B cell (primary cell): Measurements from ENCODE around the gene HEG1. TPM values are rescaled to one million over a fixed set of nuclear protein-coding genes. Genes with fewer than 3 reads are reported as not detected.

Experiments used
- ATAC-seq: fragments of 200-7000 bp; cut with Tn5 transposase; one replicate; pipeline ENCODE4 v1.10.0; 2021; ENCODE audit warnings: low read depth, mild to moderate bottlenecking, moderate number of reproducible peaks, moderate library complexity
- CTCF ChIA-PET: fragments of 350-600 bp; sonication (Branson Sonifier 250); formaldehyde crosslinking; loops from one replicate; lab custom pipeline; 2021; ENCODE audit warnings: antibody characterized with exemption, inconsistent platforms; lab: Charles Lee
- POLR2A ChIA-PET: fragments of 350-600 bp; sonication (Branson Sonifier 250); formaldehyde crosslinking; loops from one replicate; lab custom pipeline; 2021; ENCODE audit warnings: antibody characterized with exemption; lab: Charles Lee
- DNase-seq: peaks from one replicate; pipeline ENCODE4 v3.0.0; 2013
- H2AFZ ChIP-seq: 2 replicates; pipeline ENCODE4 v1.6.1; 2012; ENCODE audit warnings: mild to moderate bottlenecking, low read depth, low read length; ENCODE audit not compliant: insufficient read depth, poor library complexity, severe bottlenecking
- H3K27ac ChIP-seq, 2 donors: 1 replicate in 1 of 2; 2 replicates in 1 of 2; pipeline ENCODE4 v1.5.1; 2012 to 2013; ENCODE audit warnings: low read length in 2 of 2, mild to moderate bottlenecking in 2 of 2, moderate library complexity in 1 of 2
- H3K27me3 ChIP-seq, 4 experiments: fragments of 200-600 bp in 1 of 4; sonication (generic) in 1 of 4; replicated peaks in 1 of 4; 1 replicate in 2 of 4; 2 replicates in 2 of 4; pipeline versions ENCODE4 v1.6.1 to v1.7.0; 2013 to 2016; ENCODE audit warnings: low read length in 3 of 4, mild to moderate bottlenecking in 2 of 4, mixed read lengths in 1 of 4, moderate library complexity in 1 of 4; ENCODE audit not compliant: insufficient read depth in 4 of 4, control insufficient read depth in 3 of 4; ENCODE audit errors: control extremely low read depth in 1 of 4
- H3K36me3 ChIP-seq, 2 experiments: replicated peaks in 1 of 2; 1 replicate in 1 of 2; 2 replicates in 1 of 2; pipeline versions ENCODE4 v1.6.1 to v1.7.1; 2013; ENCODE audit warnings: low read length in 1 of 2; ENCODE audit not compliant: insufficient read depth in 2 of 2, control insufficient read depth in 1 of 2; ENCODE audit errors: control extremely low read depth in 1 of 2, extremely low read depth in 1 of 2
- H3K4me1 ChIP-seq, 2 donors: fragments of 200-600 bp in 1 of 2; sonication (generic) in 1 of 2; 1 replicate in 1 of 2; 2 replicates in 1 of 2; pipeline versions ENCODE4 v1.5.1 to v1.6.1; 2013 to 2017; ENCODE audit warnings: low read length in 2 of 2; ENCODE audit not compliant: control insufficient read depth in 2 of 2, insufficient read depth in 2 of 2
- H3K4me2 ChIP-seq: replicated peaks from 2 replicates; pipeline ENCODE3; 2012; ENCODE audit warnings: mild to moderate bottlenecking, low read depth, low read length; ENCODE audit not compliant: poor library complexity, severe bottlenecking
- H3K4me3 ChIP-seq, 5 experiments: fragments of 200-600 bp in 1 of 5; sonication (generic) in 1 of 5; 1 replicate in 3 of 5; 2 replicates in 2 of 5; pipeline versions ENCODE4 v1.5.1 to v1.7.0; 2011 to 2016; ENCODE audit warnings: low read length in 4 of 5, mild to moderate bottlenecking in 4 of 5, low read depth in 2 of 5, control low read depth in 1 of 5, moderate library complexity in 1 of 5; ENCODE audit not compliant: insufficient read depth in 1 of 5; ENCODE audit errors: control extremely low read depth in 1 of 5, extremely low read depth in 1 of 5
- H3K79me2 ChIP-seq: fragments of 200-600 bp; sonication (generic); one replicate; pipeline ENCODE4 v1.6.0; 2016; ENCODE audit warnings: low read length; ENCODE audit not compliant: control insufficient read depth, insufficient read depth
- H3K9ac ChIP-seq: fragments of 200-600 bp; sonication (generic); 2 replicates; pipeline ENCODE4 v1.6.1; 2017; ENCODE audit warnings: mild to moderate bottlenecking, low read length, moderate library complexity
- H3K9me3 ChIP-seq, 3 donors: one replicate each; pipeline versions ENCODE4 v1.6.1 to v1.7.1; 2013; ENCODE audit warnings: low read length in 2 of 3; ENCODE audit not compliant: control insufficient read depth in 2 of 3, insufficient read depth in 1 of 3; ENCODE audit errors: control extremely low read depth in 1 of 3
- H4K20me1 ChIP-seq: 2 replicates; pipeline ENCODE4 v1.6.0; 2012; ENCODE audit warnings: mild to moderate bottlenecking, low read length; ENCODE audit not compliant: insufficient read depth, control insufficient read depth, poor library complexity, severe bottlenecking
- H3K27ac Mint-ChIP-seq: one replicate; pipeline ENCODE4 v1.8.0; 2021; ENCODE audit warnings: mixed read lengths
- H3K27me3 Mint-ChIP-seq: one replicate; pipeline ENCODE4 v1.8.0; 2021; ENCODE audit warnings: mixed read lengths
- H3K4me1 Mint-ChIP-seq: one replicate; pipeline ENCODE4 v1.8.0; 2021; ENCODE audit warnings: mixed read lengths
- H3K4me3 Mint-ChIP-seq: one replicate; pipeline ENCODE4 v1.8.0; 2021; ENCODE audit warnings: mixed read lengths
- H3K9me3 Mint-ChIP-seq: one replicate; pipeline ENCODE4 v1.8.0; 2022; ENCODE audit warnings: mixed read lengths; ENCODE audit not compliant: insufficient read depth
- EZH2 ChIP-seq: IDR thresholded peaks from 2 replicates; pipeline ENCODE4 v1.6.1; 2012; ENCODE audit warnings: borderline replicate concordance, low read depth, mild to moderate bottlenecking, moderate library complexity, low read length; ENCODE audit not compliant: insufficient read depth, poor library complexity, severe bottlenecking
- WGBS: methylation state at CpG from one replicate; pipeline ENCODE4 v1.1.5; 2013; ENCODE audit warnings: missing lambda C conversion rate; ENCODE audit not compliant: insufficient coverage; 5-methylcytosine and 5-hydroxymethylcytosine counted together
- intact Hi-C: fragments of 100-400 bp; cut with micrococcal nuclease; formaldehyde crosslinking; loops from one replicate; pipeline ENCODE4 v1.10.0; 2022
- polyA plus RNA-seq: library from polyadenylated mRNA; depleted of rRNA; stranded (reverse); fragments of >200 nt; gene quantifications from 2 replicates; pipeline ENCODE4 v1.2.3, GENCODE V29; 2012
- total RNA-seq, 2 donors: library from RNA; stranded (reverse); fragments of 120-200 nt in 1 of 2; gene quantifications; 1 replicate in 1 of 2; 2 replicates in 1 of 2; pipeline versions ENCODE4 v1.2.3 to v1.2.4, GENCODE V29; 2013 to 2022
- TF ChIP-seq, protein P1 (sequence below): fragments of 200-600 bp; IDR thresholded peaks from one replicate; pipeline ENCODE4 v1.8.0; 2022; ENCODE audit warnings: antibody characterized with exemption, mild to moderate bottlenecking

The HEG1 gene
- total and polyA plus RNA-seq, 2 donors (not counting 1 experiment from before 2014, with no cell fraction given): 5.1 to 9.2 TPM

- Mint-ChIP-seq H3K9me3 (no peaks in the 10 kb centered on the region), H3K4me1 (peaks cover 14% of the 10 kb centered on the region), H3K27ac (no peak overlapping the region), H3K4me3 (no peak overlapping the region), H3K27me3 (no peaks in the 10 kb centered on the region)
- TF ChIP-seq, protein P1, sequence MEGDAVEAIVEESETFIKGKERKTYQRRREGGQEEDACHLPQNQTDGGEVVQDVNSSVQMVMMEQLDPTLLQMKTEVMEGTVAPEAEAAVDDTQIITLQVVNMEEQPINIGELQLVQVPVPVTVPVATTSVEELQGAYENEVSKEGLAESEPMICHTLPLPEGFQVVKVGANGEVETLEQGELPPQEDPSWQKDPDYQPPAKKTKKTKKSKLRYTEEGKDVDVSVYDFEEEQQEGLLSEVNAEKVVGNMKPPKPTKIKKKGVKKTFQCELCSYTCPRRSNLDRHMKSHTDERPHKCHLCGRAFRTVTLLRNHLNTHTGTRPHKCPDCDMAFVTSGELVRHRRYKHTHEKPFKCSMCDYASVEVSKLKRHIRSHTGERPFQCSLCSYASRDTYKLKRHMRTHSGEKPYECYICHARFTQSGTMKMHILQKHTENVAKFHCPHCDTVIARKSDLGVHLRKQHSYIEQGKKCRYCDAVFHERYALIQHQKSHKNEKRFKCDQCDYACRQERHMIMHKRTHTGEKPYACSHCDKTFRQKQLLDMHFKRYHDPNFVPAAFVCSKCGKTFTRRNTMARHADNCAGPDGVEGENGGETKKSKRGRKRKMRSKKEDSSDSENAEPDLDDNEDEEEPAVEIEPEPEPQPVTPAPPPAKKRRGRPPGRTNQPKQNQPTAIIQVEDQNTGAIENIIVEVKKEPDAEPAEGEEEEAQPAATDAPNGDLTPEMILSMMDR: no peak
- no peak for TF ChIP-seq EZH2
- Histone ChIP-seq H3K79me2 (no peaks in the 10 kb centered on the region), H2AFZ (no peak overlapping the region), H3K4me2 (no peak overlapping the region), H4K20me1 (no peaks in the 10 kb centered on the region), H3K4me1 (peaks cover 13 to 14% of the 10 kb centered on the region in 2 donors), H3K9ac (no peak overlapping the region), H3K27me3 (no peaks in the 10 kb centered on the region), H3K4me3 (no peak overlapping the region), H3K9me3 (no peaks in the 10 kb centered on the region), H3K36me3 (no peaks in the 10 kb centered on the region), H3K27ac (no peak overlapping the region)
- ATAC-seq: no peak
- intact Hi-C loops: no loop called here
- DNase-seq: no peak
- CTCF ChIA-PET: interaction anchor here (1.1 kb wide), 1 partner anchor 14 kb away, joined by 4 read pairs; no protein-coding TSS in a partner anchor
- POLR2A ChIA-PET: no interaction called here
These were observed 16.5 kb upstream of the HEG1 start for GRCh38 chr3:125072301-125072700.

DNA sequence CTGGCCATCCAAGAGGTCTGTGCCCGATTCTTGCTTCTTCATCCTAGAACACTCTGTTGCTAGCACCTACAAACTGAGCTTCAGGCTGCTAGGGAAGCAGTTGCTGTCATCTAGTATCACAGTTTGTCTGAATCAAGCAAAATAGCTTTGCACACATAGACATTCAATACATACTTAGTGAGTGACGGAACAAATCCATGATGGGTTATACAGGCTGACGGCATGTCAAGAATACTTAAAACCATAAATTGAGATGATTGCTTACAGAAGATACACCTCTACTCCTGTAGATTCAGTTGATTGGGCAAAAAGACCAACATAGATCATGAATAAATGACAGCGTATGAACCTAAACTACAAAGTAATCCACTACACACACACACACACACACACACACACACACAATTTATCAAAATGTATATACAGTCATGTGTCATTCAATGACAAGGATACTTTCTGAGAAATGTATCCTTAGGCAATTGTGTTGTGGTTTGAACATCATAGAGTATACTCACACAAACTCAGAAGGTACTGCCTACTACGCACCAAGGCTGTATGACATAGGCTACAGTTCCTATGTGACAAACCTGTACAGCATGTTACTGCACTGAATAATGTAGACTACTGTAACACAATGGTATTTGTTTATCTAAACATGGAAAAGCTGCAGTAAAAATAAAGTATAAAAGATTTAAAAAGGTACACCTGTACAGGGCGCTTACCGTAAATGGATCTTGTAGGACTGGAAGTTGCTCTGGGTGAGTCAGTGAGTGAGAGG is 14.4 kb upstream of the HEG1 start:
- POLR2A ChIA-PET: no interaction called here
- H3K4me2 ChIP-seq: peak overlapping the region; percentile 47
- no peak overlapping the region for H3K9ac ChIP-seq
- CTCF ChIA-PET: no interaction called here
- H3K4me3 Mint-ChIP-seq: peak overlapping the region; percentile 43
- no peaks in the 10 kb centered on the region for H3K27me3 Mint-ChIP-seq
- no peaks in the 10 kb centered on the region for H3K36me3 ChIP-seq
- H3K79me2 ChIP-seq: no peaks in the 10 kb centered on the region
- no peaks in the 10 kb centered on the region for H3K9me3 ChIP-seq
- no peak overlapping the region for H3K4me3 ChIP-seq
- DNase-seq: no peak
- H3K27ac Mint-ChIP-seq: peak overlapping the region; percentile 17
- H3K27ac ChIP-seq: no peak overlapping the region
- intact Hi-C loops: no loop called here
- peaks cover 13 to 14% of the 10 kb centered on the region in 2 donors for H3K4me1 ChIP-seq
- TF ChIP-seq EZH2: no peak
- TF ChIP-seq, protein P1: no peak
- 100% methylated on average over 4 of the region's 7 CpGs for WGBS
- no peak overlapping the region for H2AFZ ChIP-seq
- H3K4me1 Mint-ChIP-seq: peaks cover 14% of the 10 kb centered on the region
- H4K20me1 ChIP-seq: no peaks in the 10 kb centered on the region
- no peaks in the 10 kb centered on the region for H3K27me3 ChIP-seq
- H3K9me3 Mint-ChIP-seq: no peaks in the 10 kb centered on the region
- ATAC-seq: no peak
